Neural cell (in vitro differentiated cells): Measurements from ENCODE around the gene CGGBP1. TPM values are rescaled to one million over a fixed set of nuclear protein-coding genes. Genes with fewer than 3 reads are reported as not detected.

ENCODE experiments used
- H2AFZ ChIP-seq: fragments of 200-600, 300-800 bp; sonication (generic), shearing (Covaris generic); 2 replicates; pipeline ENCODE4 v1.6.0; 2014; ENCODE audit warnings: low read depth, mild to moderate bottlenecking, antibody characterized with exemption, low read length, moderate library complexity
- H3F3A ChIP-seq: fragments of 200-600 bp; shearing (Covaris generic); 2 replicates; pipeline ENCODE4 v1.6.1; 2016; ENCODE audit warnings: mild to moderate bottlenecking, moderate library complexity, mixed read lengths, antibody characterized with exemption, low read length; ENCODE audit not compliant: insufficient read depth, poor library complexity, severe bottlenecking
- H3K27ac ChIP-seq: fragments of 200-600, 300-800 bp; sonication (generic), shearing (Covaris generic); 2 replicates; pipeline ENCODE4 v1.5.1; 2014; ENCODE audit warnings: mild to moderate bottlenecking, low read length, moderate library complexity
- H3K27me3 ChIP-seq: fragments of 300-800, 200-600 bp; sonication (generic), shearing (Covaris generic); 2 replicates; pipeline ENCODE4 v1.6.0; 2014; ENCODE audit warnings: mild to moderate bottlenecking, low read depth, low read length, moderate library complexity; ENCODE audit not compliant: insufficient read depth
- H3K36me3 ChIP-seq: fragments of 300-800, 200-600 bp; sonication (generic), shearing (Covaris generic); 2 replicates; pipeline ENCODE4 v1.5.1; 2014; ENCODE audit warnings: mild to moderate bottlenecking, antibody characterized with exemption, low read length, moderate library complexity; ENCODE audit not compliant: insufficient read depth
- H3K4me2 ChIP-seq: fragments of 300-800, 200-600 bp; sonication (generic), shearing (Covaris generic); 2 replicates; pipeline ENCODE4 v1.6.0; 2014; ENCODE audit warnings: mild to moderate bottlenecking, low read length
- H3K4me3 ChIP-seq: fragments of 300-800, 200-600 bp; sonication (generic), shearing (Covaris generic); 2 replicates; pipeline ENCODE4 v1.5.1; 2014; ENCODE audit warnings: mild to moderate bottlenecking, low read length, moderate library complexity
- H3K79me2 ChIP-seq: fragments of 200-600 bp; shearing (Covaris generic); replicated peaks from 2 replicates; pipeline ENCODE4 v1.6.0; 2014; ENCODE audit warnings: mild to moderate bottlenecking, low read length, moderate library complexity; ENCODE audit not compliant: insufficient read depth
- H3K9ac ChIP-seq: fragments of 300-800, 200-600 bp; sonication (generic), shearing (Covaris generic); 2 replicates; pipeline ENCODE4 v1.6.1; 2016; ENCODE audit warnings: mild to moderate bottlenecking, low read length, mixed read lengths
- H3K9me2 ChIP-seq: fragments of 200-600 bp; shearing (Covaris generic); 2 replicates; pipeline ENCODE4 v1.6.1; 2016; ENCODE audit warnings: mild to moderate bottlenecking, low read length, mixed read lengths; ENCODE audit not compliant: insufficient read depth
- H3K9me3 ChIP-seq: fragments of 200-600, 300-800 bp; sonication (generic), shearing (Covaris generic); 2 replicates; pipeline ENCODE4 v1.6.1; 2016; ENCODE audit warnings: mild to moderate bottlenecking, mixed run types, low read length, moderate library complexity, mixed read lengths
- H4K20me1 ChIP-seq: fragments of 200-600 bp; shearing (Covaris generic); 2 replicates; pipeline ENCODE4 v1.6.1; 2016; ENCODE audit warnings: mild to moderate bottlenecking, mixed run types; ENCODE audit not compliant: insufficient read depth
- EP300 ChIP-seq: fragments of 450-650 bp; conservative IDR thresholded peaks from 2 replicates; pipeline ENCODE4 v1.6.1; 2014; ENCODE audit warnings: antibody characterized with exemption, mild to moderate bottlenecking, moderate library complexity; ENCODE audit not compliant: poor library complexity, severe bottlenecking
- EZH2 ChIP-seq: fragments of 200-600, 300-800 bp; shearing (Covaris generic), sonication (generic); IDR thresholded peaks from 2 replicates; pipeline ENCODE4 v1.6.1; 2014; ENCODE audit warnings: antibody characterized with exemption, low read length, borderline replicate concordance, mild to moderate bottlenecking; ENCODE audit not compliant: insufficient read depth, poor library complexity, severe bottlenecking
- MXI1 ChIP-seq: fragments of 450-650 bp; conservative IDR thresholded peaks from 2 replicates; pipeline ENCODE4 v1.6.1; 2014; ENCODE audit warnings: antibody characterized with exemption, mild to moderate bottlenecking; ENCODE audit not compliant: poor library complexity, severe bottlenecking
- POLR2AphosphoS5 ChIP-seq: IDR thresholded peaks from 2 replicates; pipeline ENCODE4 v1.6.1; 2012
- RAD21 ChIP-seq: fragments of 450-650 bp; conservative IDR thresholded peaks from 2 replicates; pipeline ENCODE4 v1.6.1; 2014; ENCODE audit warnings: antibody characterized with exemption, mild to moderate bottlenecking, moderate library complexity
- SMC3 ChIP-seq: fragments of 450-650 bp; conservative IDR thresholded peaks from 2 replicates; pipeline ENCODE4 v1.6.1; 2014; ENCODE audit warnings: antibody characterized with exemption, mild to moderate bottlenecking, moderate library complexity; ENCODE audit not compliant: poor library complexity
- TAF1 ChIP-seq: IDR thresholded peaks from 2 replicates; pipeline ENCODE4 v1.6.1; 2012; ENCODE audit warnings: low read depth
- polyA plus RNA-seq: library from polyadenylated mRNA; depleted of rRNA; stranded (reverse); fragments of >200 nt; gene quantifications from 2 replicates; pipeline ENCODE4 v1.2.3, GENCODE V29; 2014
- TF ChIP-seq, protein P1 (sequence below): IDR thresholded peaks from 2 replicates; pipeline ENCODE4 v1.6.1; 2012; ENCODE audit warnings: borderline replicate concordance
- TF ChIP-seq, protein P2 (sequence below): fragments of 450-650 bp; IDR thresholded peaks from 2 replicates; pipeline ENCODE4 v1.5.1; 2014; ENCODE audit warnings: antibody characterized with exemption, mild to moderate bottlenecking, moderate library complexity; ENCODE audit not compliant: poor library complexity, severe bottlenecking

CGGBP1 gene
- polyA plus RNA-seq, 1 donor from 2014 or later, result 139 TPM

DNA sequence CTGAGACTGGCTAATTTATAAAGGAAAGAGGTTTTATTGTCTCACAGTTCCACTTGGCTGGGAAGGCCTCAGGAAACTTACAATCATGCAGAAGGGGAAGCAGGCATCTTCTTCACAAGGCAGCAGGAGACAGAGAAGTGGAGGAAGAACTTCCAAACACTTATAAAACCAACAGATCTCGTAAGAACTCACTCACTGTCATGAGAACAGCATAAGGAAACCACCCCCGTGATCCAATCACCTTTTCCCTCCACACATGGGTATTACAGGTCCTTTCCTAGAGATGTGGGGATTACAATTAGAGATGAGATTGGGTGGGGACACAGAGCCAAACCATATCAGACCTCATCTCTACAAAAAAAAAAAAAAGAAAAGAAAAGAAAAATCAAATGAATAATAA lies 25.7 kb downstream of the CGGBP1 start:
- no peaks in the 10 kb centered on the region for H3K27me3 ChIP-seq
- H3K36me3 ChIP-seq, result no peaks in the 10 kb centered on the region
- no peak overlapping the region for H3K27ac ChIP-seq
- H3F3A ChIP-seq, result no peaks in the 10 kb centered on the region
- H3K9me3 ChIP-seq, result no peaks in the 10 kb centered on the region
- no peaks in the 10 kb centered on the region for H4K20me1 ChIP-seq
- H3K9me2 ChIP-seq, result no peaks in the 10 kb centered on the region
- H3K79me2 ChIP-seq, result no peaks in the 10 kb centered on the region
- H3K4me2 ChIP-seq, result no peak overlapping the region
- H3K4me3 ChIP-seq, result no peak overlapping the region
- no peak overlapping the region for H2AFZ ChIP-seq
- H3K9ac ChIP-seq, result no peak overlapping the region
- no peak for TF ChIP-seq MXI1
- no peak for TF ChIP-seq POLR2AphosphoS5
- no peak for TF ChIP-seq SMC3
- TF ChIP-seq EZH2, result no peak
- TF ChIP-seq, protein P1, sequence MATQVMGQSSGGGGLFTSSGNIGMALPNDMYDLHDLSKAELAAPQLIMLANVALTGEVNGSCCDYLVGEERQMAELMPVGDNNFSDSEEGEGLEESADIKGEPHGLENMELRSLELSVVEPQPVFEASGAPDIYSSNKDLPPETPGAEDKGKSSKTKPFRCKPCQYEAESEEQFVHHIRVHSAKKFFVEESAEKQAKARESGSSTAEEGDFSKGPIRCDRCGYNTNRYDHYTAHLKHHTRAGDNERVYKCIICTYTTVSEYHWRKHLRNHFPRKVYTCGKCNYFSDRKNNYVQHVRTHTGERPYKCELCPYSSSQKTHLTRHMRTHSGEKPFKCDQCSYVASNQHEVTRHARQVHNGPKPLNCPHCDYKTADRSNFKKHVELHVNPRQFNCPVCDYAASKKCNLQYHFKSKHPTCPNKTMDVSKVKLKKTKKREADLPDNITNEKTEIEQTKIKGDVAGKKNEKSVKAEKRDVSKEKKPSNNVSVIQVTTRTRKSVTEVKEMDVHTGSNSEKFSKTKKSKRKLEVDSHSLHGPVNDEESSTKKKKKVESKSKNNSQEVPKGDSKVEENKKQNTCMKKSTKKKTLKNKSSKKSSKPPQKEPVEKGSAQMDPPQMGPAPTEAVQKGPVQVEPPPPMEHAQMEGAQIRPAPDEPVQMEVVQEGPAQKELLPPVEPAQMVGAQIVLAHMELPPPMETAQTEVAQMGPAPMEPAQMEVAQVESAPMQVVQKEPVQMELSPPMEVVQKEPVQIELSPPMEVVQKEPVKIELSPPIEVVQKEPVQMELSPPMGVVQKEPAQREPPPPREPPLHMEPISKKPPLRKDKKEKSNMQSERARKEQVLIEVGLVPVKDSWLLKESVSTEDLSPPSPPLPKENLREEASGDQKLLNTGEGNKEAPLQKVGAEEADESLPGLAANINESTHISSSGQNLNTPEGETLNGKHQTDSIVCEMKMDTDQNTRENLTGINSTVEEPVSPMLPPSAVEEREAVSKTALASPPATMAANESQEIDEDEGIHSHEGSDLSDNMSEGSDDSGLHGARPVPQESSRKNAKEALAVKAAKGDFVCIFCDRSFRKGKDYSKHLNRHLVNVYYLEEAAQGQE, result no peak
- TF ChIP-seq EP300, result no peak
- TF ChIP-seq TAF1, result no peak
- no peak for TF ChIP-seq RAD21
- TF ChIP-seq, protein P2, sequence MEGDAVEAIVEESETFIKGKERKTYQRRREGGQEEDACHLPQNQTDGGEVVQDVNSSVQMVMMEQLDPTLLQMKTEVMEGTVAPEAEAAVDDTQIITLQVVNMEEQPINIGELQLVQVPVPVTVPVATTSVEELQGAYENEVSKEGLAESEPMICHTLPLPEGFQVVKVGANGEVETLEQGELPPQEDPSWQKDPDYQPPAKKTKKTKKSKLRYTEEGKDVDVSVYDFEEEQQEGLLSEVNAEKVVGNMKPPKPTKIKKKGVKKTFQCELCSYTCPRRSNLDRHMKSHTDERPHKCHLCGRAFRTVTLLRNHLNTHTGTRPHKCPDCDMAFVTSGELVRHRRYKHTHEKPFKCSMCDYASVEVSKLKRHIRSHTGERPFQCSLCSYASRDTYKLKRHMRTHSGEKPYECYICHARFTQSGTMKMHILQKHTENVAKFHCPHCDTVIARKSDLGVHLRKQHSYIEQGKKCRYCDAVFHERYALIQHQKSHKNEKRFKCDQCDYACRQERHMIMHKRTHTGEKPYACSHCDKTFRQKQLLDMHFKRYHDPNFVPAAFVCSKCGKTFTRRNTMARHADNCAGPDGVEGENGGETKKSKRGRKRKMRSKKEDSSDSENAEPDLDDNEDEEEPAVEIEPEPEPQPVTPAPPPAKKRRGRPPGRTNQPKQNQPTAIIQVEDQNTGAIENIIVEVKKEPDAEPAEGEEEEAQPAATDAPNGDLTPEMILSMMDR, result no peak

DNA sequence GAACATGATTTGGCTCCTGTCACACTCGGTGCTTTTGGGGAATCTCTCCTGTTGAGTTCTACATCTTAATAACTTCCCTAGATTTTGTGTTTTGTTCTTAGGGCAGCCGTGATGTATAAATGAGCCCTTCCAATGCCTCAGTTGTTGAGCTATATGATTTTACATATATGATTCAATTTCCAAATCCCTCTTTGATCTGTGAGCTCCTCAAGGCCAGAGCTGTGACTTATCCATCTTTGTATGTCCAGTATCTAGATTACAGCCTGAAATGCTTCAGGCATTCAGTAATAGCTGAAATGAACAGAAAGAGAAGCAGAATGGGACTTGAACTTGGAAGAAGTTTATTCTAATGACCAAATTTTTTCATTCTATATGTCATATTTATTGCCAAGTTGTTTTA lies 26.6 kb downstream of the CGGBP1 start:
- Histone ChIP-seq H3K9ac (no peak overlapping the region), H3K4me3 (no peak overlapping the region), H3K36me3 (no peaks in the 10 kb centered on the region), H3K27me3 (no peaks in the 10 kb centered on the region), H2AFZ (no peak overlapping the region), H4K20me1 (no peaks in the 10 kb centered on the region), H3K27ac (no peak overlapping the region), H3K9me2 (no peaks in the 10 kb centered on the region), H3K9me3 (no peaks in the 10 kb centered on the region), H3F3A (no peaks in the 10 kb centered on the region), H3K79me2 (no peaks in the 10 kb centered on the region), H3K4me2 (no peak overlapping the region)
- TF ChIP-seq POLR2AphosphoS5 (no peak), TAF1 (no peak), SMC3 (no peak), EZH2 (no peak), MXI1 (no peak), RAD21 (no peak), EP300 (no peak)
- TF ChIP-seq, protein P1, result no peak
- TF ChIP-seq, protein P2, result no peak
